ENCODE data around the gene MPHOSPH8.

Gene MPHOSPH8

DNA sequence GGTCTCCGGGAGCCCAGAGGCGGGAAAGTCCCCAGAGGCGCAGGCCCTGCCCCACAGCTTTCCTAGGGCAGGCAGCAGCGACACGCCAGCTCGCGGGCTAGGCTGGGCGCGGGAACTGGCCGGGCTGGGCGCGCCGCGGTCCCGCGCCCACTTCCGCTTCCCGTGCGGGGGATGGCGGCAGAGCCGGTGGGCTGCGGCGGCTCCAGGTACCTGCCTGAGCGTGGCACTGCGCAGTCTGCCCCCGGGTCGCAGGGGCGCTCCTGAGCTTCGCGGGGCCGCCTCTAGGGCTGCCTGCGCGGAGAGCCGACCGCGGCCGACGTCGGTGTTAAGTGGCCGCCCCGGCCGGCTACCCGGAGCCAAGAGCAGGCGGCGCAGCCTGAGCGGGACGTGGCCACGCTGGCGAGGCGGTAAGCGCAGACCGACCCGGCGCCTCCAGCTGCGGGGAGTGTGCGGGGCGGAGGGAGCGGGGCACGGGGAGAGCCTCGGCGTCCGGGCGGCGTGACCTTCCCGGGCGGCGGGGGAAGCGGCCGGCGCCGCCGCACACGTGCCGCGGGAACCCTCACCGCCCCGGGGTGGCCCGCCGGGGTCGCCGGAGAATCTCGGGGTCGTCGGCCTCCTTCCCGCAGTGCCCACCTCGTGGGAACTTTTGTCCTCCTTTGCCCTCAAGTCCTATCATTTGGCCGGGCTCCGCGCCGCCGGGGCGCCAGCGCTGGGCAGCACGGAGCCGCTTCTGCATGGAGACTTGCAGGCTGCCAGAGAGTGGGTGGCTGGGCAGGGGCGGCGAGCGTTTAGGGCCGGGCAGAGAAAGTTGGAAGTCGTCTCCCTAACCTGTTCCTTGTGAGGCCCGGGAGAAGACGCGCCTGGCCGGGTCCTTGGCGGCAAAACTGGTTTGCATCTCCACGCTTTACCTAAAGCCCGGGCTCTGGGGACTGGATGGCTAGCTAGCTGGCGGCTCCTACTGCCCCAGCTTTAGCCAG, 31.4 kb upstream of the MPHOSPH8 start:
- peak overlapping the region; percentile 41; the same call in 1 of the 2 replicates for H3K4me2 ChIP-seq (ENCODE audit: low read depth, low read length)
- H3K27ac ChIP-seq (ENCODE audit: low read length), result no peak overlapping the region

DNA sequence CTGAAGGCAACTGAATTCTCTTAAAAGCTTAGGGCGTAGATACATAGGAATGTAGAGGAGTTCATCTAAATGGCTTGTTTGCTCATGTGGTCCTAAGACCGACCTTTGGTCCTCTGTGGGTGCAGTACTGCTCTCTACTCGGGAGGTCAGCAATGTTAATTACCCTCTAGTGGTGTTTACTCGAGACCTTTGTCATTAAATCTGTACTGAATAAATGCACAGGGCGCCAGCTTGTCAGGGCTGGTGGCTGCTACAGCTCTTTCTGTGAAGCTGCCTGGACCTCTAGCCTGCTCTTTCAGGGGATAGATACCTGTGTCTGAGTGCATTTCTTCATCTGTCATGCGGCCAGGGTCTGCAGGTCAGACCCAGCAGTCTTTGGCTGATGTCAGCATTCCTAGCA, 29.2 kb upstream of the MPHOSPH8 start:
- Histone ChIP-seq H3K4me2 (ENCODE audit: low read depth, low read length) (no peak overlapping the region), H3K27me3 (replicated peaks; ENCODE audit: insufficient read depth, low read length) (no peaks in the 10 kb centered on the region), H3K9me2 (replicated peaks; ENCODE audit: insufficient read depth, low read length) (no peaks in the 10 kb centered on the region), H3K4me1 (ENCODE audit: low read length) (no peaks in the 10 kb centered on the region), H3K79me2 (ENCODE audit: low read length) (no peaks in the 10 kb centered on the region), H3K36me3 (replicated peaks; ENCODE audit: insufficient read depth, low read length) (no peaks in the 10 kb centered on the region), H2AFZ (ENCODE audit: low read length) (no peak overlapping the region), H3K9me3 (replicated peaks; ENCODE audit: insufficient read depth, low read length) (no peaks in the 10 kb centered on the region), H3K4me3 (ENCODE audit: low read length) (no peak overlapping the region), H3K27ac (ENCODE audit: low read length) (no peak overlapping the region), H3F3A (ENCODE audit: insufficient read depth, low read length) (no peaks in the 10 kb centered on the region), H3K9ac (ENCODE audit: low read length) (no peak overlapping the region), H4K20me1 (ENCODE audit: insufficient read depth, low read length) (no peaks in the 10 kb centered on the region)
- DNase-seq, result no peak
- no peak for TF ChIP-seq EZH2phosphoT487 (IDR thresholded peaks at IDR 0.05; ENCODE audit: low read length)
- TF ChIP-seq, protein P1, sequence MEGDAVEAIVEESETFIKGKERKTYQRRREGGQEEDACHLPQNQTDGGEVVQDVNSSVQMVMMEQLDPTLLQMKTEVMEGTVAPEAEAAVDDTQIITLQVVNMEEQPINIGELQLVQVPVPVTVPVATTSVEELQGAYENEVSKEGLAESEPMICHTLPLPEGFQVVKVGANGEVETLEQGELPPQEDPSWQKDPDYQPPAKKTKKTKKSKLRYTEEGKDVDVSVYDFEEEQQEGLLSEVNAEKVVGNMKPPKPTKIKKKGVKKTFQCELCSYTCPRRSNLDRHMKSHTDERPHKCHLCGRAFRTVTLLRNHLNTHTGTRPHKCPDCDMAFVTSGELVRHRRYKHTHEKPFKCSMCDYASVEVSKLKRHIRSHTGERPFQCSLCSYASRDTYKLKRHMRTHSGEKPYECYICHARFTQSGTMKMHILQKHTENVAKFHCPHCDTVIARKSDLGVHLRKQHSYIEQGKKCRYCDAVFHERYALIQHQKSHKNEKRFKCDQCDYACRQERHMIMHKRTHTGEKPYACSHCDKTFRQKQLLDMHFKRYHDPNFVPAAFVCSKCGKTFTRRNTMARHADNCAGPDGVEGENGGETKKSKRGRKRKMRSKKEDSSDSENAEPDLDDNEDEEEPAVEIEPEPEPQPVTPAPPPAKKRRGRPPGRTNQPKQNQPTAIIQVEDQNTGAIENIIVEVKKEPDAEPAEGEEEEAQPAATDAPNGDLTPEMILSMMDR (IDR thresholded peaks at IDR 0.05; ENCODE audit: low read length), result no peak
- no peak for TF ChIP-seq EZH2 (optimal IDR thresholded peaks at IDR 0.05; ENCODE audit: low read depth, low read length)

More for the DNA sequence above, 31.4 kb upstream of the MPHOSPH8 start:
- Histone ChIP-seq H3K79me2 (ENCODE audit: low read length) (no peaks in the 10 kb centered on the region), H3K4me1 (ENCODE audit: low read length) (no peaks in the 10 kb centered on the region), H2AFZ (ENCODE audit: low read length) (no peak overlapping the region; the same call in 1 of the 2 replicates), H3K9me2 (replicated peaks; ENCODE audit: insufficient read depth, low read length) (no peaks in the 10 kb centered on the region), H3K36me3 (replicated peaks; ENCODE audit: insufficient read depth, low read length) (no peaks in the 10 kb centered on the region), H3K9ac (ENCODE audit: low read length) (peak overlapping the region; percentile 35; the same call in 1 of the 2 replicates), H4K20me1 (ENCODE audit: insufficient read depth, low read length) (no peaks in the 10 kb centered on the region), H3K4me3 (ENCODE audit: low read length) (peak overlapping the region; percentile 50), H3K9me3 (replicated peaks; ENCODE audit: insufficient read depth, low read length) (no peaks in the 10 kb centered on the region), H3K27me3 (replicated peaks; ENCODE audit: insufficient read depth, low read length) (no peaks in the 10 kb centered on the region), H3F3A (ENCODE audit: insufficient read depth, low read length) (no peaks in the 10 kb centered on the region)
- peak; percentile 38 for DNase-seq
- TF ChIP-seq, protein P1 (IDR thresholded peaks at IDR 0.05; ENCODE audit: low read length), result peak; percentile 13; the same call in 1 of the 2 replicates
- TF ChIP-seq EZH2phosphoT487 (IDR thresholded peaks at IDR 0.05; ENCODE audit: low read length) (no peak), EZH2 (optimal IDR thresholded peaks at IDR 0.05; ENCODE audit: low read depth, low read length) (no peak)

DNA sequence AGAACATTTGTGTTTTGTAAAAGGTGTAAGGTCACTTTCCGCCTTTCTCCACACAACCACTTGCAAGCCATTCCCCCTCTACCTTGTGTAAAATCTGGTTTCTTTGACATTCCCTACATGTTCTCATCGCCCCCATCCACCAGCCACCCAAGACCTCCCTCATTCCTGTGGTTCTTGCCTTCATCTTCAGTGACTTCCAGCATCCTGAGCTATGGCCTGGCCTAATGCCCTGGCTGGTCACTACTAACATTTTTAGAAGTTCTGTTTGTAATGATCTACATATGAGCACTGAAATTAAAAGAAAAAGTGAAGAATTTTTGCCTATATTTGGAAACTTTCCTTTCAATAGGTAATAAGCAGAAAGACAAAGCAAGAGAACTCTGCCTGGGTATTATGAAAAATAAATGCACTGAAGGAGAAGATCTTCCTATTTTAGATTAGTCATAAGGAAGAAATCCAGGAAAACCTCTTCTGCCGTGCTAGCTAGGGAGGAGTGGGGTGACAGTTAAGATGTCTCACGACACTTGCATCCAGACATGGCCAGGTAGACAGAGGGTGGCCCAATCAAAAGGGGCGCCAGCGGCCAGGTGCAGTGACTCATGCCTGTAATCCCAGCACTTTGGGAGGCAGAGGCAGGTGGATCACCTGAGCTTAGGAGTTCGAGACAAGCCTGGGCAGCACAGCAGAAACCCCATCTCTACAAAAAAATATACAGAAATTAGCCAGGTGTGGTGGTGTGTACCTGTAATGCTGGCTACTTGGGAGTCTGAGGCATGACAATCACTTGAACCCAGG, 28.1 kb upstream of the MPHOSPH8 start:
- no peak overlapping the region for H3K4me3 ChIP-seq (ENCODE audit: low read length)
- no peaks in the 10 kb centered on the region for H3K27me3 ChIP-seq (replicated peaks; ENCODE audit: insufficient read depth, low read length)
- no peaks in the 10 kb centered on the region for H3K4me1 ChIP-seq (ENCODE audit: low read length)
- H3F3A ChIP-seq (ENCODE audit: insufficient read depth, low read length), result no peaks in the 10 kb centered on the region
- no peak overlapping the region for H3K9ac ChIP-seq (ENCODE audit: low read length)
- no peaks in the 10 kb centered on the region for H4K20me1 ChIP-seq (ENCODE audit: insufficient read depth, low read length)
- no peaks in the 10 kb centered on the region for H3K9me2 ChIP-seq (replicated peaks; ENCODE audit: insufficient read depth, low read length)
- no peak overlapping the region for H3K4me2 ChIP-seq (ENCODE audit: low read depth, low read length)
- no peaks in the 10 kb centered on the region for H3K9me3 ChIP-seq (replicated peaks; ENCODE audit: insufficient read depth, low read length)
- H3K36me3 ChIP-seq (replicated peaks; ENCODE audit: insufficient read depth, low read length), result no peaks in the 10 kb centered on the region
- no peak for DNase-seq
- H2AFZ ChIP-seq (ENCODE audit: low read length), result no peak overlapping the region
- H3K27ac ChIP-seq (ENCODE audit: low read length), result no peak overlapping the region
- no peak for TF ChIP-seq EZH2phosphoT487 (IDR thresholded peaks at IDR 0.05; ENCODE audit: low read length)
- TF ChIP-seq, protein P1 (IDR thresholded peaks at IDR 0.05; ENCODE audit: low read length), result no peak
- TF ChIP-seq EZH2 (optimal IDR thresholded peaks at IDR 0.05; ENCODE audit: low read depth, low read length), result no peak
- H3K79me2 ChIP-seq (ENCODE audit: low read length), result no peaks in the 10 kb centered on the region

Data from MM.1S (cell line).